ENCODE results near the gene PBX2.

Gene PBX2

GRCh38 chr6:32210191-32210601 lies 20.2 kb upstream of the PBX2 start:
- Mint-ChIP-seq H3K36me3 (ENCODE audit: low read depth) (no peaks in the 10 kb centered on the region), H3K4me3 (no peak overlapping the region), H3K4me1 (no peaks in the 10 kb centered on the region), H3K9me3 (peaks cover 8% of the 10 kb centered on the region), H3K27ac (peak overlapping the region; percentile 19), H3K27me3 (ENCODE audit: low read depth, poor library complexity) (peaks cover 21% of the 10 kb centered on the region)
- no peak for TF ChIP-seq CTCF (IDR thresholded peaks at IDR 0.05)
- DNase-seq, result no peak

GRCh38 chr6:32208996-32209395 lies 19.0 kb upstream of the PBX2 start:
- no peak overlapping the region for H3K4me3 Mint-ChIP-seq
- no peak for TF ChIP-seq CTCF (IDR thresholded peaks at IDR 0.05)
- DNase-seq, result no peak
- H3K36me3 Mint-ChIP-seq (ENCODE audit: low read depth), result no peaks in the 10 kb centered on the region
- peaks cover 8% of the 10 kb centered on the region for H3K9me3 Mint-ChIP-seq
- peaks cover 21% of the 10 kb centered on the region for H3K27me3 Mint-ChIP-seq (ENCODE audit: low read depth, poor library complexity)
- no peak overlapping the region for H3K27ac Mint-ChIP-seq
- H3K4me1 Mint-ChIP-seq, result peaks cover 5% of the 10 kb centered on the region

- H3K36me3 Mint-ChIP-seq (ENCODE audit: low read depth), result no peaks in the 10 kb centered on the region
- H3K27ac Mint-ChIP-seq, result no peak overlapping the region
- TF ChIP-seq CTCF (IDR thresholded peaks at IDR 0.05), result no peak
- peaks cover 18% of the 10 kb centered on the region for H3K27me3 Mint-ChIP-seq (ENCODE audit: low read depth, poor library complexity)
- no peak for DNase-seq
- no peak overlapping the region for H3K4me3 Mint-ChIP-seq
- peaks cover 16% of the 10 kb centered on the region for H3K4me1 Mint-ChIP-seq
- H3K9me3 Mint-ChIP-seq, result peaks cover 8% of the 10 kb centered on the region
These were observed 14.3 kb upstream of the PBX2 start for GRCh38 chr6:32204268-32204715.

GRCh38 chr6:32203426-32204267 lies 13.6 kb upstream of the PBX2 start:
- Mint-ChIP-seq H3K36me3 (ENCODE audit: low read depth) (no peaks in the 10 kb centered on the region), H3K9me3 (peaks cover 8% of the 10 kb centered on the region), H3K4me3 (no peak overlapping the region), H3K4me1 (peaks cover 18% of the 10 kb centered on the region), H3K27ac (no peak overlapping the region), H3K27me3 (ENCODE audit: low read depth, poor library complexity) (peaks cover 18% of the 10 kb centered on the region)
- TF ChIP-seq CTCF (IDR thresholded peaks at IDR 0.05), result no peak
- no peak for DNase-seq

GRCh38 chr6:32202186-32202585 lies 12.2 kb upstream of the PBX2 start:
- no peak overlapping the region for H3K27ac Mint-ChIP-seq
- peaks cover 25% of the 10 kb centered on the region for H3K4me1 Mint-ChIP-seq
- H3K36me3 Mint-ChIP-seq (ENCODE audit: low read depth), result no peaks in the 10 kb centered on the region
- H3K4me3 Mint-ChIP-seq, result no peak overlapping the region
- DNase-seq, result no peak
- peaks cover 8% of the 10 kb centered on the region for H3K9me3 Mint-ChIP-seq
- TF ChIP-seq CTCF (IDR thresholded peaks at IDR 0.05), result no peak
- H3K27me3 Mint-ChIP-seq (ENCODE audit: low read depth, poor library complexity), result peaks cover 18% of the 10 kb centered on the region

Data from nephron progenitor cell (in vitro differentiated cells).